ENCODE measurements around the gene PCOLCE2.

Gene PCOLCE2

GRCh38 chr3:142904639-142905436, 16.0 kb upstream of the PCOLCE2 start:
- no peaks in the 10 kb centered on the region for H3K36me3 ChIP-seq (ENCODE audit: control insufficient read depth, low read length)
- no peaks in the 10 kb centered on the region for H3K9me2 ChIP-seq (replicated peaks; ENCODE audit: control insufficient read depth, low read length)
- H4K20me1 ChIP-seq (ENCODE audit: control insufficient read depth, insufficient read depth, low read depth, low read length) = no peaks in the 10 kb centered on the region
- H3K79me2 ChIP-seq (ENCODE audit: control insufficient read depth, low read length) = no peaks in the 10 kb centered on the region
- no peaks in the 10 kb centered on the region for H3F3A ChIP-seq (ENCODE audit: control insufficient read depth, insufficient read depth)
- peaks cover 3% of the 10 kb centered on the region; the same call in 1 of the 2 replicates for H3K27me3 ChIP-seq (ENCODE audit: control insufficient read depth, low read length)
- H3K4me1 ChIP-seq (ENCODE audit: control insufficient read depth, low read length) = no peaks in the 10 kb centered on the region
- H3K9me3 ChIP-seq (ENCODE audit: control insufficient read depth, insufficient read depth, low read length) = no peaks in the 10 kb centered on the region
- no peak overlapping the region for H3K4me3 ChIP-seq (ENCODE audit: low read length)
- TF ChIP-seq EZH2phosphoT487 (IDR thresholded peaks at IDR 0.05; ENCODE audit: borderline replicate concordance, low read length) = no peak
- no peak for TF ChIP-seq CTCF (IDR thresholded peaks at IDR 0.05; ENCODE audit: low read depth, low read length, poor library complexity, severe bottlenecking)
- H3K27ac ChIP-seq (ENCODE audit: low read depth, low read length) = no peak overlapping the region
- H3K4me2 ChIP-seq (ENCODE audit: low read length) = no peak overlapping the region

GRCh38 chr3:142902356-142902755, 13.5 kb upstream of the PCOLCE2 start:
- no peaks in the 10 kb centered on the region for H3K9me3 ChIP-seq (ENCODE audit: control insufficient read depth, insufficient read depth, low read length)
- H3K9me2 ChIP-seq (replicated peaks; ENCODE audit: control insufficient read depth, low read length) = no peaks in the 10 kb centered on the region
- no peaks in the 10 kb centered on the region for H3K79me2 ChIP-seq (ENCODE audit: control insufficient read depth, low read length)
- no peaks in the 10 kb centered on the region for H4K20me1 ChIP-seq (ENCODE audit: control insufficient read depth, insufficient read depth, low read depth, low read length)
- H3K4me1 ChIP-seq (ENCODE audit: control insufficient read depth, low read length) = no peaks in the 10 kb centered on the region
- H3K27ac ChIP-seq (ENCODE audit: low read depth, low read length) = no peak overlapping the region
- no peaks in the 10 kb centered on the region for H3F3A ChIP-seq (ENCODE audit: control insufficient read depth, insufficient read depth)
- H3K27me3 ChIP-seq (ENCODE audit: control insufficient read depth, low read length) = peaks cover 9% of the 10 kb centered on the region; the same call in 1 of the 2 replicates
- TF ChIP-seq EZH2phosphoT487 (IDR thresholded peaks at IDR 0.05; ENCODE audit: borderline replicate concordance, low read length) = no peak
- TF ChIP-seq CTCF (IDR thresholded peaks at IDR 0.05; ENCODE audit: low read depth, low read length, poor library complexity, severe bottlenecking) = no peak
- H3K4me3 ChIP-seq (ENCODE audit: low read length) = no peak overlapping the region
- no peaks in the 10 kb centered on the region for H3K36me3 ChIP-seq (ENCODE audit: control insufficient read depth, low read length)
- H3K4me2 ChIP-seq (ENCODE audit: low read length) = no peak overlapping the region

GRCh38 chr3:142898346-142899213, 9.7 kb upstream of the PCOLCE2 start:
- H3F3A ChIP-seq (ENCODE audit: control insufficient read depth, insufficient read depth) = no peaks in the 10 kb centered on the region
- TF ChIP-seq EZH2phosphoT487 (IDR thresholded peaks at IDR 0.05; ENCODE audit: borderline replicate concordance, low read length) = no peak
- TF ChIP-seq CTCF (IDR thresholded peaks at IDR 0.05; ENCODE audit: low read depth, low read length, poor library complexity, severe bottlenecking) = no peak
- H3K9me3 ChIP-seq (ENCODE audit: control insufficient read depth, insufficient read depth, low read length) = no peaks in the 10 kb centered on the region
- no peak overlapping the region for H3K4me3 ChIP-seq (ENCODE audit: low read length)
- H4K20me1 ChIP-seq (ENCODE audit: control insufficient read depth, insufficient read depth, low read depth, low read length) = no peaks in the 10 kb centered on the region
- no peaks in the 10 kb centered on the region for H3K9me2 ChIP-seq (replicated peaks; ENCODE audit: control insufficient read depth, low read length)
- H3K27me3 ChIP-seq (ENCODE audit: control insufficient read depth, low read length) = peaks cover 9% of the 10 kb centered on the region; the same call in 1 of the 2 replicates
- no peak overlapping the region for H3K27ac ChIP-seq (ENCODE audit: low read depth, low read length)
- no peak overlapping the region for H3K4me2 ChIP-seq (ENCODE audit: low read length)
- no peaks in the 10 kb centered on the region for H3K4me1 ChIP-seq (ENCODE audit: control insufficient read depth, low read length)
- H3K36me3 ChIP-seq (ENCODE audit: control insufficient read depth, low read length) = no peaks in the 10 kb centered on the region
- H3K79me2 ChIP-seq (ENCODE audit: control insufficient read depth, low read length) = no peaks in the 10 kb centered on the region
